NCI-H446 (cell line): ENCODE measurements around the gene TNFRSF1A.
"Not testable (repeated sequence)": the region's sequence is repeated elsewhere in the genome, so short reads cannot be mapped to it uniquely, and the experiment has no call there.

Experiments
- DNase-seq, 2 experiments: peaks; one replicate each; lab custom pipeline; 2025; lab: John Stamatoyannopoulos, UW

TNFRSF1A gene

DNA sequence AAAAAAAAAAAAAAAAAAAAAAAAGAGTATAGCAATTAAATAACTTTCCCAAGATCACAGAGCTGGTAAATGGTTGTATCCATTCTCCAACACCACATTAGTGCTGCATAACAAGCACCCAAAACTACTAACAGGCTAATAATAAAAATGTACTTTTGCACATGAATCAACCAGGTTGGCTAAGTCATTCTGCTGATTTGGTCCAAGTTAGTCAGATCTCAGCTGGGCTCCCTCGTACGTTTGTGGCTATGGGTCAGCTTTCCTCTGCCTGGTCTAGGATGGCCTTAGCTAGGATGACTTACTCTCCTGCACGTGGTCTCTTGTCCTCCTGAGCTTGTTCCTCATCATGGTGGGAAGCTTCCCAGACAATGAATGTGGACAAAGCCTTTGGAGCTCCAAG, 39.3 kb downstream of the TNFRSF1A start:
- DNase-seq: no peak

DNA sequence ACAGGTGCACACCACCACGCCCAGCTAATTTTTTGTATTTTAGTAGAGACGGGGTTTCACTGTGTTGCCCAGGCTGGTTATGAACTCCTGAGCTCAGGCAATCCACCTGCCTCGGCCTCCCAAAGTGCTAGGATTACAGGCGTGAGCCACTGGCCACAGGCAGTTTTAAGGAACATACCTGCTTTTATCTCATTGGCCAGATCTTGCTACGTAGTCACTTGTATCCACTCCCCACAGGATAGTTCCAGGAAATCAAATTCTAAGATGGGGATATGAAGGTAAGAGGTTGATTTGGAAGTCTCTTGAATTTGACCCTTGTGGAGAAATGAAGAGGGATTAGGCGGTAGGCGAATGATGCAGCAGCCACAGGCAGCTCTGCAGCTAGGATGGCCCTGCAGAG, 40.2 kb downstream of the TNFRSF1A start:
- no peak for DNase-seq

DNA sequence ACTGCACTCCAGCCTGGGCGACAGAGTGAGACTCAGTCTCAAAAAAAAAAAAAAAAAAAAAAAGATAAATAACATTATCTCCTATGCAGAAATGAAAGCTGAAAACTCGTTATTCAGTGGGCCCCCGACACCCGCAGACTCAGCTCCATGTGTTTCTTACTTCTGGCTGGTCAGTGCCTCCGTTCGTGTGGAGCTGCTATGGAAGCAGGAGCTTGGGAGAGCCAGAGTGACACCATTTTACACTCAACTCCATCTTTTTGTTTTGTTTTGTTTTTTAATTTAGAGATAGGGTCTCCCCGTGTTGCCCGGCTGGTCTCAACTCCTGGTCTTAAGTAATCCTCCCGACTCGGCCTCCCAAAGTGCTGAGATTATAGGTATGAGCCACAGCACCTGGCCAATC, 44.7 kb downstream of the TNFRSF1A start:
- DNase-seq: no peak

DNA sequence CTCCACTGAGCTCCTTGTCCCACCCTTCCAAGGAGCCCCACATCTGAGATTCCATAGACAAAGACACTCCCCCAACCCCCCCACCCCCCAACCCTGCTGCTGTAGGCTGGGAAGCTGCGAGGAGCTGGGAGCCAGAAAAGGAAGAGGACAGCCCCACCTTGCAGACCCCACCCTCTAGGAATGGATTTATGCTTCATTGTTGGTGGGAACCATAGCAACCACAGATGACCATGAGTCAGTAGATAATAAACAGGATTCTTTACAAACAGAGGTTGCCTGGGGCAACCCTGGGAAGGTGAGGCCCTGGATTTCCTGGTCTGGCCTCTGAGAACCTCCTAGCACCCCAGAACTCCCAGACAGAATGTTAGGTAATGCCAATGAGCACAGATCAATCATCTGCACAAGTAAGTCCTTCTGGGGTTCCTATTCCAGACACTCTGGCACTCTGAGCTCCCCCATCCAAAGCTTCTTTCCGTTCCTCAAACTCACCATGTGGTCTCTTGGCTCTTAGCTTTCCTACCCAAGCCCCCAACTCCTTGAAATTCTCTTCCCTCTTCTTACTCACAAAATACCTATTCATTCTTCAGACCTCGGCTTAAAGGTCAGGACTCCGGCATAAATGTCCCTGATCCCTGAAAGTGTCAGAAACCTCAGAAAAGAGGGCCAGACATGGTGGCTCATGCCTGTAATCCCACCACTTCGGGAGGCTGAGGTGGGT, 46.6 kb downstream of the TNFRSF1A start:
- DNase-seq: no peak

- no peak for DNase-seq
Measured at GRCh38 chr12:6294156-6295093, 47.5 kb downstream of the TNFRSF1A start.

- no peak for DNase-seq
Measured at GRCh38 chr12:6292606-6293005, 49.3 kb downstream of the TNFRSF1A start.

DNA sequence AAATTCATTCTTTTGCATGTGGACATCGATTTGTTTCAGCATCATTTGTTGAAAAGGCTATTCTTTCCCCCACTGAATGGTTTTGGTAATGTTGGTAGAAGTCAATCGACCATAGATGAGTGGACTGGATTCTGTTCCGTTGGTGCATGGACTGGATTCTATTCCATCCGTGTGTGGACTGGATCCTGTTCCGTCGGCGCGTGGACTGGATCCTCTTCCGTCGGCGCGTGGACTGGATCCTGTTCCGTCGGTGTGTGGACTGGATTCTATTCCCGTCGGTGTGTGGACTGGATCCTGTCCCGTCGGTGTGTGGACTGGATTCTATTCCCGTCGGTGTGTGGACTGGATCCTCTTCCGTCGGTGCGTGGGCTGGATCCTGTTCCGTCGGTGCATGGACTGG, 52.0 kb downstream of the TNFRSF1A start:
- not testable (repeated sequence) for DNase-seq

- not testable (repeated sequence) for DNase-seq
Measured at GRCh38 chr12:6289081-6289480, 52.8 kb downstream of the TNFRSF1A start.

GRCh38 chr12:6288235-6288634, 53.6 kb downstream of the TNFRSF1A start:
- no peak for DNase-seq

- no peak for DNase-seq
Measured at GRCh38 chr12:6285532-6286306, 56.2 kb downstream of the TNFRSF1A start.

DNA sequence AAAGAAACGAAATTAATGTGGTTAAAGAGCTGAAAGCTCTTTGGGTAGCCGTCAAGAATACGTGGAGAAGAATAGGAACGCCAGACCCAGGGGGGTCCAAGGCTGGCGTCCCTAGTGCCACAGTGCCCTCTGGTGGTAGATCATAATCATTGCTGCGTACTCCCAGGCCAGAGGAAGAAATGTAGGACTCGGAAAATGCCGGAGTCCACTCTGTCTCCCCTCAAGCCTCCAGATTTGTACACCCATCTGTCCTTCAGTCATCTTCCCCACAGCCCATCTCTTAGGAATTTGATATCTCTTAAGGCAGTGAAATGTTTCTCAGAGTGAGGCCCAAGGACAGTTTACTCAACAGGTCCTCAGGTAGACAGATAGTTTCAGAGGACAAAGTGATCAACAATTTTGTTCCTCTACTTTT, 56.8 kb downstream of the TNFRSF1A start:
- peak; percentile 42 to 85 for DNase-seq

- DNase-seq: no peak
Measured at GRCh38 chr12:6284273-6284672, 57.6 kb downstream of the TNFRSF1A start.

GRCh38 chr12:6282453-6282840, 59.4 kb downstream of the TNFRSF1A start:
- DNase-seq: no peak

DNA sequence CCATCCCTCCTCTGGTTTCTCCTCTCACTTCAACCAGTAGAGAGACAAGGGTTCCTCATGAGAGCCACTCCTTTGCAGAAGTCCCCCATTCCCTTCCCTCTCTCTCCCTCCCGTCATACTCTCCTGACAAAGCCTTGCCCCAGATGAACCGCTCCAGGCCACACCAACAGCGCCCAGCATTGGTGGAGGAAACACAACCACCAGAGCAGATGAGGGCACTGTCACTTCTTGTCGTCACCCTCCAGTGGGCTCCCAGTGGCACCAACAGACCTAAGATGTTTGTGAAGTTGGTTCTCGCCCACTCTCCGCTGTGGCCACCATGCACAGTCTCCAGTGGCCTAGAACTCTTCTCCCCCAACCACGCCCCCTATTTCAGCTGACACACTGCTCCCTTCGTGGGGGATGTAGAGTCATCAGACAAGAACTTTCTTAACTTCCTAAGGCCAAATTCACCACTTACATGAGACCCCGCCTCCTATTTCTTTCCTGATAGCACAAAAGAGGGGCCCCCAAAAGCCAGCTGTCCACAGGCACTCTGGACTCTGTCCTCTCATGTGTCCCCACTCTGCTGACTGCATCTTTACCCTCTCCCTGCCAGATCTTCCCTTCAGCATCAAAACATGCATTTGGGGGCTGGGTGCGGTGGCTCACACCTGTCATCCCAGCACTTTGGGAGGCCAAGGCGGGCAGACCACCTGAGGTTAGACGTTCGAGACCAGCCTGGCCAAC, 60.6 kb downstream of the TNFRSF1A start:
- DNase-seq: no peak

DNA sequence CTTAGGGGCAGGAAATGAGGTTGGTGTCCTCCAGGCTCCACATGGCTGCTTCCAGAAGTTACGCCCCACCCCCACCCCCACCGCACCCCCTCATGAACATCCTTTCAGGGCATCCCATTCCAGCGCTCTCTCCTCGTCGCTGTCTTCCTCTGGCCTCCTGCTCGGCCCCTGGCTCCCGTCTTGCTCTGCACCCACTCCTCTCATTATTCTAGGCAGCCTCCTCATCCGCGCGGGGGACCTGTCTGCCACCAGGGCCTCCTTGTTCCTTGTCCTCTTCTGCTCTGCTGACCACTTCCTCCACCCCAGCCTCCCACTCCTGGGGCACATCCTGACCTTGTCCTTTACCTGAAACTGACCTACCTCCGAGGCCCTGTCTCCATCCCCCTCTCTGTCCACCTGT, 61.2 kb downstream of the TNFRSF1A start:
- DNase-seq: no peak

- DNase-seq: peak in 1 of 2 experiments; percentile 51
Measured at GRCh38 chr12:6280053-6280469, 61.8 kb downstream of the TNFRSF1A start.

GRCh38 chr12:6279631-6280030, 62.2 kb downstream of the TNFRSF1A start:
- no peak for DNase-seq

GRCh38 chr12:6279256-6279628, 62.6 kb downstream of the TNFRSF1A start:
- no peak for DNase-seq
